ENCODE data around the gene LSM7. TPM values are rescaled to one million over a fixed set of nuclear protein-coding genes. Genes with fewer than 3 reads are reported as not detected.
A peak's percentile ranks its signal among the peaks of the same experiment; 100 is the strongest.

LSM7 gene
- total RNA-seq, 4 donors from 2014 or later: 70.0 to 109 (median 77.5) TPM

DNA sequence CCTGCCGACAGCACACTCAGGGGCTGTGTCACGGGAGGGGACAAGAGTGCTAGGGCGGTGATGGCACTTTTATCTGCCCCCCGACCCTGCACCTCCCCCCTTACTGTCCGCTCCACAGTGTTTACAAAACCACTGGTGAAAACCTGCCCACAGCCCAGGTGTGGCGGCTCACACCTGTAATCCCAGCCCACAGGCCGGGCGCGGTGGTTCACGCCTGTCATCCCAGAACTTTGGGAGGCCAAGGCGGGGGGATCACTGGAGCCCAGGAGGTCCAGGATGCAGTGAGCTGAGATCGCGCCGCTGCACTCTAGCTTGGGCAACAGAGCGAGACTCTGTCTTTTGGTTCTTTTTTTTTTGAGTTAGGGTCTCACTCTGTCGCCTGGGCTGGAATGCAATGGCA is 32.2 kb downstream of the LSM7 start:
- DNase-seq: no peak
- TF ChIP-seq POLR2A (IDR thresholded peaks at IDR 0.05): no peak
- H3K4me1 ChIP-seq: peaks cover 10 to 15% of the 10 kb centered on the region in 2 donors
- no peaks in the 10 kb centered on the region for H3K36me3 ChIP-seq
- no peak overlapping the region for H3K27ac ChIP-seq
- no peak for ATAC-seq
- H3K27me3 ChIP-seq: peaks cover 15 to 26% (median 20%) of the 10 kb centered on the region in 3 donors
- no peak overlapping the region for H3K4me3 ChIP-seq
- intact Hi-C loops (cut with DNase I; ENCODE audit: low total_unique reads): no loop called here
- no peaks in the 10 kb centered on the region for H3K9me3 ChIP-seq
- in situ Hi-C loops (cut with MboI; ENCODE audit: low sequenced_read_pairs in 4 of 4): loop anchor here (25.0 kb wide), 1 partner anchor 91 kb away; no protein-coding TSS in a partner anchor

DNA sequence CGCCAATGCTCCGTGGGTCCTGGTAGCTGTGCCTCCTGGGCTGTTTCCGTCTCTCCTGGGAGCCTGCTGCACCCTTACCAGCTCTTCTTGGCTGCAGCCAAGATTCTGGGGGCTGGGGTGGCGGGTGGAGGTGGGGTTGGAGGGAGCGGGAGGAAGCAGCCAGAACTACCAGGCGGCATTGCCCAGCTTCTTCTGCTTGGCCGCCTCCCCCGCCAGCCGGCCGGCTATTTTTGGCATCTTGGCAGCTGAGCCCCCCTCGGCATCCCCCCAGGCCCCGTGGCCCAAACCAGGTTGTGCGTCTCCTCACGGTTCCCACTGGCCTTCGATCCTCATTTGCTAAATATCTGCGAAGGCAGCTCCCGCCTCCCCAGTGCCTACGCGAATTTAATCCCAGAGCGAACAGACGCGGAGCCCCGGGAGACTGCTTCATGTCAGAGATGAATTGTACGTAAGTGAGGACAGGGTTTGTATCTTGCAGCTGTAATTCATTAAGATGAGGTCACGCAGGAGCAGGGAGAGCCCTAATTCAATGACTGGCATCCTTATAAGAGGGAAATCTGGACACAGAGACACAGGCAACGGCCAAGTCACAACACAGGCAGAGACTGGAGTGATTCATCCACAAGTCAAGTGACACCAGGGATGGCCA is 33.6 kb downstream of the LSM7 start:
- ATAC-seq (peak; percentile 73 to 83), DNase-seq (no peak)
- TF ChIP-seq, protein P1, sequence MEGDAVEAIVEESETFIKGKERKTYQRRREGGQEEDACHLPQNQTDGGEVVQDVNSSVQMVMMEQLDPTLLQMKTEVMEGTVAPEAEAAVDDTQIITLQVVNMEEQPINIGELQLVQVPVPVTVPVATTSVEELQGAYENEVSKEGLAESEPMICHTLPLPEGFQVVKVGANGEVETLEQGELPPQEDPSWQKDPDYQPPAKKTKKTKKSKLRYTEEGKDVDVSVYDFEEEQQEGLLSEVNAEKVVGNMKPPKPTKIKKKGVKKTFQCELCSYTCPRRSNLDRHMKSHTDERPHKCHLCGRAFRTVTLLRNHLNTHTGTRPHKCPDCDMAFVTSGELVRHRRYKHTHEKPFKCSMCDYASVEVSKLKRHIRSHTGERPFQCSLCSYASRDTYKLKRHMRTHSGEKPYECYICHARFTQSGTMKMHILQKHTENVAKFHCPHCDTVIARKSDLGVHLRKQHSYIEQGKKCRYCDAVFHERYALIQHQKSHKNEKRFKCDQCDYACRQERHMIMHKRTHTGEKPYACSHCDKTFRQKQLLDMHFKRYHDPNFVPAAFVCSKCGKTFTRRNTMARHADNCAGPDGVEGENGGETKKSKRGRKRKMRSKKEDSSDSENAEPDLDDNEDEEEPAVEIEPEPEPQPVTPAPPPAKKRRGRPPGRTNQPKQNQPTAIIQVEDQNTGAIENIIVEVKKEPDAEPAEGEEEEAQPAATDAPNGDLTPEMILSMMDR (IDR thresholded peaks at IDR 0.05 in 4 of 5, conservative IDR thresholded peaks at IDR 0.05 in 1 of 5): no peak
- no peak for TF ChIP-seq POLR2A (IDR thresholded peaks at IDR 0.05)
- intact Hi-C loops (cut with DNase I; ENCODE audit: low total_unique reads): no loop called here
- Histone ChIP-seq H3K36me3 (no peaks in the 10 kb centered on the region), H3K9me3 (no peaks in the 10 kb centered on the region), H3K4me3 (peak overlapping the region; percentile 23 to 48 (median 28)), H3K27ac (peak overlapping the region in 3 of 4 donors; percentile 26 to 61 (median 27)), H3K4me1 (peaks cover 12 to 26% of the 10 kb centered on the region in 2 donors), H3K27me3 (peaks cover 28 to 34% (median 33%) of the 10 kb centered on the region in 3 donors)
- in situ Hi-C loops (cut with MboI; ENCODE audit: low sequenced_read_pairs in 4 of 4): loop anchor here (25.0 kb wide), 1 partner anchor 92 kb away; no protein-coding TSS in a partner anchor

DNA sequence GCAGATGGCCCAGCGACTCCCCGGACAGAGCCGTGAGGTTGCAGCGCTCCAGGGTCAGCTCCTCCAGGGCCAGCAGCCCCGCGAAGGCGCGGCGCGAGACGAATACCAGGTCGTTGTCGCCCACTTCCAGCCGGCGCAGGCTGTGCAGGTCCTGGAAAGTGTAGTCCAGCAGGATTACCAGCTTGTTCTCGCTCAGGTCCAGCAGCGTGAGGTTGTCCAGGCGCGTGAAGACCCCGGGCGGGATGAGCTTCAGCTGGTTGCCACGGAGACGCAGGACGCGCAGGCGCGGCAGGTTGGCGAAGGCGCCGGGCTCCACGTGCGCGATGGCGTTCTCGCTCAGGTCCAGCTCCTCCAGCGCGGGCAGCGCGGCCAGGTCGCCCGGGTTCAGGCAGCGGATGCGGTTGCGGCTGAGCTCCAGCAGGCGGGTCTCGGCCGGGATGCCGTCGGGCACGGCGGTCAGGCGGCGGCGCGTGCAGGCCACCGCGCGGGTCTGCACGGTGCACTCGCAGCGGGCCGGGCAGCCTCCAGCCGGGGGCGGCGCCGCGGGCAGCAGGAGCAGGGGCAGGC is 37.1 kb downstream of the LSM7 start:
- Histone ChIP-seq H3K27ac (no peak overlapping the region), H3K27me3 (peaks cover 47 to 58% (median 51%) of the 10 kb centered on the region in 3 donors), H3K4me3 (peak overlapping the region in 2 of 4 donors; percentile 35 to 36), H3K36me3 (no peaks in the 10 kb centered on the region), H3K9me3 (no peaks in the 10 kb centered on the region), H3K4me1 (peaks cover 12 to 33% of the 10 kb centered on the region in 2 donors)
- ATAC-seq (no peak), DNase-seq (no peak)
- in situ Hi-C loops (cut with MboI; ENCODE audit: low sequenced_read_pairs in 4 of 4) (loop anchor here (25.0 kb wide), 1 partner anchor 96 kb away; no protein-coding TSS in a partner anchor), intact Hi-C loops (cut with DNase I; ENCODE audit: low total_unique reads) (no loop called here)
- TF ChIP-seq, protein P1 (IDR thresholded peaks at IDR 0.05 in 4 of 5, conservative IDR thresholded peaks at IDR 0.05 in 1 of 5): peak in 1 of 5 experiments; percentile 13
- TF ChIP-seq POLR2A (IDR thresholded peaks at IDR 0.05): no peak

DNA sequence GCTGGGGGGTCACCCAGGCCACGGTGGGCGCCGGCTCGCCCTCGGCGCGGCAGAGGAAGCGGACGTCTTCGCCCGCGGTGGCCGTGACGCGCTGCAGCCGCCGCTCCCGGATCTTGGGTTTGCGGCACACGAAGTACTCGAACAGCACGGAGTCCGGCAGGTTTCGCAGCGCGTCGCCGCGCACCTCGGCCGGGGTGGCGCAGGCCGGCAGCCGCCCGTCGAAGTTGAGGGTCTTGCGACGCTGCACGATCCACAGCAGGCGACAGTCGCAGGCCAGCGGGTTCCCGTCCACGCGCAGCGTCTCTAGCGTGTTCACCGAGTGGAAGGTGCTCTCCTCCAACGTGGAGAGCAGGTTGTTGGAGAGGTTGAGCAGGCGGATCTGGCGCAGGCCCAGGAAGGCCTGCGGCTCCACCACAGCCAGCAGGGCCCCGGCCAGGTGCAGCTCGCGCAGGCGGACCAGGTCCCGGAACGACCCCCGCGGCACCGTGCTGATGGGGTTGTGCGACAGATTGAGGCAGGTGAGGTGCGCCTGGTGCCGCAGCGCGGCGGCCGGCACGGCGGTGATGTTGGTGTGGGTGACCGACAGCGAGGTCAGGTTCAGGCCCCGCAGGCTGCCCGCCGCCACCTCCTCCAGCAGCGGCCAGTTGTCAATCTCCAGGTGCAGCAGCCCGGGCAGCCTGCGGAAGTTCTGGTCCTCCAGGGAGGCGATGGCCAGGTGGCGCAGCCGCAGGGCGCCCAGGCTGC is 37.8 kb downstream of the LSM7 start:
- H3K9me3 ChIP-seq: no peaks in the 10 kb centered on the region
- H3K27ac ChIP-seq: no peak overlapping the region
- ATAC-seq (no peak), DNase-seq (no peak)
- peak overlapping the region; percentile 5 to 36 (median 36) for H3K4me3 ChIP-seq
- peaks cover 12 to 33% of the 10 kb centered on the region in 2 donors for H3K4me1 ChIP-seq
- intact Hi-C loops (cut with DNase I; ENCODE audit: low total_unique reads) (no loop called here), in situ Hi-C loops (cut with MboI; ENCODE audit: low sequenced_read_pairs in 4 of 4) (loop anchor here (25.0 kb wide), 1 partner anchor 97 kb away; no protein-coding TSS in a partner anchor)
- TF ChIP-seq, protein P1 (IDR thresholded peaks at IDR 0.05 in 4 of 5, conservative IDR thresholded peaks at IDR 0.05 in 1 of 5): no peak
- TF ChIP-seq POLR2A (IDR thresholded peaks at IDR 0.05): no peak
- H3K27me3 ChIP-seq: peaks cover 47 to 58% (median 51%) of the 10 kb centered on the region in 3 donors
- no peaks in the 10 kb centered on the region for H3K36me3 ChIP-seq
